NK-92 treated with Interleukin-12 subunit alpha and Interleukin-12 subunit beta, amount 100 ng/mL, for 24 hours (cell line): ENCODE measurements around the gene PSPN.

Source experiments
- DNase-seq: peaks from one replicate; lab custom pipeline; 2025; lab: John Stamatoyannopoulos, UW

The PSPN gene

DNA sequence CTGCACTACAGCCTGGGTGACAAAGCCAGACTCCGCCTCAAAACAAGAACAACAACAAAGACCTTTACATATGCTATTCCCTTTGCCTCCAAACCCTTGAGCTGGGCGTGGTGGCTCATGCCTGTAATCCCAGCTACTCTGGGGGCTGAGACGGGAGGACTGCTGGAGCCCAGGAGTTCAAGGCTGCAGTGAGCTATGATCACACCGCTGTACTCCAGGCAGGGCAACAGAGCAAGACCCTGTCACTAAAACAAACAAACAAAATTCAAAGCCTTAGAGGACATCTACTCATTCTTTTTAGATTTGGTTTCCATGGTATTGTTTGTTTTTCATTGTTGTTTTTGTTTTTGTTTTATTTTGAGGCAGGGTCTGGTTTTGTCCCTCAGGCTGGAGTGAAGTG, 50.1 kb downstream of the PSPN start:
- DNase-seq: no peak
